C4-2B (cell line): ENCODE results near the gene APCDD1.

Experiments
- ZFX ChIP-seq: fragments of 450-650 bp; IDR thresholded peaks from 2 replicates; pipeline ENCODE4 v1.6.1; 2017
- TF ChIP-seq, protein P1 (sequence below): fragments of 450-650 bp; conservative IDR thresholded peaks from 2 replicates; pipeline ENCODE4 v1.5.1; 2017; ENCODE audit warnings: mild to moderate bottlenecking

DNA sequence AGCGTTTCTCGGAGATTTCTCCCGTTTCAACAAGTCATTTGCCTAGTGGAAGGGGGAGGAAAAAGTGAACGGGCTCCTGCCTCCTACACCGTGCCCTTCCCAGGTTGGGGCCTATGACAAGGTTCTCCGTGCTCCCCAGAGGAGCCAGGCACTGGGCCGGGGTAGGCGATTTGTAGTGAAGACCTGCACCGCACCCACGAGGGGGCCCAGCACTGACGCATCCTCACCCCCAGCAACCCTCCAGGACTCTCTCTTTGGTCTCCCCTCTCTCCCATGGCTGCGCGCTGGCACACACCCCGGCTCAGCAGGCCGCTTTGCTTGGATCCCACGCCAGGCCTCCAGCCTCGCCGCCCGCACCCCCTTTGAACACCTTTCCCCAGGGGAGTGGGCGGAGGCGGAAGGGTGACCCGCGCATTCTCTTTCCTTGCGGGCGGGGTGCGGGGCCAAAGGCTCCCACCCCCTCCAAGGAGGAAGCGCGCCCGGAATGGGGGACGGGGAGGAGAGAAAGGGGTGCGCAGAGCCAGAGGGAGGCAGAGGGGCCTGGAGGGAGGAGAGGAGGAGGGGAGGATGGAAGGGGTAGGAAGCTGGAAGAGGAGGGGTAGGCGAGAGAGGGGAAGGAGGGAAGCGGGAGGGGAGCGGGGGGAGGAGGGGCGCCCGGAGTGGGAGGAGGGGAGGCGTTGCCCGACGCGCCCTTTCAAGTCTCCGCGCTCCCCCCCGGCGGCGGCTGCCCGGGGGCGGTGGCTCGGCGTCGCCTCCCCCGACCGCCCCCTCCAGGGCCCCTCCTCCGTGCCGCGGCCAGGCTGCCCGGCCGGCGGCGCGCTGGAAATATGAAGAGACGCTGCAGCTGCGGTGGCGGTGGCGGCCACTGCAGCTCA is at the start of gene APCDD1:
- TF ChIP-seq, protein P1, sequence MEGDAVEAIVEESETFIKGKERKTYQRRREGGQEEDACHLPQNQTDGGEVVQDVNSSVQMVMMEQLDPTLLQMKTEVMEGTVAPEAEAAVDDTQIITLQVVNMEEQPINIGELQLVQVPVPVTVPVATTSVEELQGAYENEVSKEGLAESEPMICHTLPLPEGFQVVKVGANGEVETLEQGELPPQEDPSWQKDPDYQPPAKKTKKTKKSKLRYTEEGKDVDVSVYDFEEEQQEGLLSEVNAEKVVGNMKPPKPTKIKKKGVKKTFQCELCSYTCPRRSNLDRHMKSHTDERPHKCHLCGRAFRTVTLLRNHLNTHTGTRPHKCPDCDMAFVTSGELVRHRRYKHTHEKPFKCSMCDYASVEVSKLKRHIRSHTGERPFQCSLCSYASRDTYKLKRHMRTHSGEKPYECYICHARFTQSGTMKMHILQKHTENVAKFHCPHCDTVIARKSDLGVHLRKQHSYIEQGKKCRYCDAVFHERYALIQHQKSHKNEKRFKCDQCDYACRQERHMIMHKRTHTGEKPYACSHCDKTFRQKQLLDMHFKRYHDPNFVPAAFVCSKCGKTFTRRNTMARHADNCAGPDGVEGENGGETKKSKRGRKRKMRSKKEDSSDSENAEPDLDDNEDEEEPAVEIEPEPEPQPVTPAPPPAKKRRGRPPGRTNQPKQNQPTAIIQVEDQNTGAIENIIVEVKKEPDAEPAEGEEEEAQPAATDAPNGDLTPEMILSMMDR: no peak
- no peak for TF ChIP-seq ZFX
